ENCODE results near the gene DCST1.

DNA sequence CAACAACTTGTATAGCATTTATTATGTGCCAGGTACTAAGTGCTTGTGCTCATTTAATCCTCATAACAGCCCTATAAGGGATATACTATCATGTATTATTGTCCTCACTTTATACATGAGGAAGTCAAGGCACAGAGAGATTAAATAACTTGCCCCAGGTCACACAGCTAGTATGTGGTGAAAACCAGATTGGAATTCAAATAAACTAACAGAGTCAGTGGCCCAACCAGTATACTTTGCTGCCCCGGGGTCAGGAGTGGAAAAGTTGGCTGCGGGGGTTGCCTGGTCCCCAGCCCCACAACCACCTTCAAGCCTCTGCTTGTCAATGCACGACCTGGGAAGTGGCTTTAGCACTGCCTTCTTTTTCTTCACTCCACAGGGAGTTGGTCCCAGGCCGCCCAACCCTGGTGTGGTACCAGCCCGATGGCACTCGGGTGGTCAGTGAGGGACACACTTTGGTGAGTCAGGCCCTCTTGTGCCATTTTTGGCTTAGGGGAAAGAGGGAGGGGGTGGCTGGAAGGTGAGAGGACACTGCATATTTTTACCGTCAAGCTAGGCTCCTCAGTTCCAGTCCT is 20.0 kb downstream of the DCST1 start:
- TF ChIP-seq POLR2AphosphoS5 (IDR thresholded peaks at IDR 0.05; ENCODE audit: low read depth, low read length): no peak
- no peak for TF ChIP-seq TAF1 (IDR thresholded peaks at IDR 0.05; ENCODE audit: borderline replicate concordance, insufficient read depth, low read length)
- TF ChIP-seq, protein P1, sequence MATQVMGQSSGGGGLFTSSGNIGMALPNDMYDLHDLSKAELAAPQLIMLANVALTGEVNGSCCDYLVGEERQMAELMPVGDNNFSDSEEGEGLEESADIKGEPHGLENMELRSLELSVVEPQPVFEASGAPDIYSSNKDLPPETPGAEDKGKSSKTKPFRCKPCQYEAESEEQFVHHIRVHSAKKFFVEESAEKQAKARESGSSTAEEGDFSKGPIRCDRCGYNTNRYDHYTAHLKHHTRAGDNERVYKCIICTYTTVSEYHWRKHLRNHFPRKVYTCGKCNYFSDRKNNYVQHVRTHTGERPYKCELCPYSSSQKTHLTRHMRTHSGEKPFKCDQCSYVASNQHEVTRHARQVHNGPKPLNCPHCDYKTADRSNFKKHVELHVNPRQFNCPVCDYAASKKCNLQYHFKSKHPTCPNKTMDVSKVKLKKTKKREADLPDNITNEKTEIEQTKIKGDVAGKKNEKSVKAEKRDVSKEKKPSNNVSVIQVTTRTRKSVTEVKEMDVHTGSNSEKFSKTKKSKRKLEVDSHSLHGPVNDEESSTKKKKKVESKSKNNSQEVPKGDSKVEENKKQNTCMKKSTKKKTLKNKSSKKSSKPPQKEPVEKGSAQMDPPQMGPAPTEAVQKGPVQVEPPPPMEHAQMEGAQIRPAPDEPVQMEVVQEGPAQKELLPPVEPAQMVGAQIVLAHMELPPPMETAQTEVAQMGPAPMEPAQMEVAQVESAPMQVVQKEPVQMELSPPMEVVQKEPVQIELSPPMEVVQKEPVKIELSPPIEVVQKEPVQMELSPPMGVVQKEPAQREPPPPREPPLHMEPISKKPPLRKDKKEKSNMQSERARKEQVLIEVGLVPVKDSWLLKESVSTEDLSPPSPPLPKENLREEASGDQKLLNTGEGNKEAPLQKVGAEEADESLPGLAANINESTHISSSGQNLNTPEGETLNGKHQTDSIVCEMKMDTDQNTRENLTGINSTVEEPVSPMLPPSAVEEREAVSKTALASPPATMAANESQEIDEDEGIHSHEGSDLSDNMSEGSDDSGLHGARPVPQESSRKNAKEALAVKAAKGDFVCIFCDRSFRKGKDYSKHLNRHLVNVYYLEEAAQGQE (IDR thresholded peaks at IDR 0.05; ENCODE audit: insufficient read depth in 1 of 2, low read depth in 2 of 2, low read length in 2 of 2): no peak

All from PFSK-1 (cell line).